Measurements from ENCODE around the gene CLCN6. TPM values are rescaled to one million over a fixed set of nuclear protein-coding genes. Genes with fewer than 3 reads are reported as not detected.

CLCN6 gene
- total RNA-seq, 3 donors from 2014 or later, result 14.6 to 21.1 (median 16.7) TPM

DNA sequence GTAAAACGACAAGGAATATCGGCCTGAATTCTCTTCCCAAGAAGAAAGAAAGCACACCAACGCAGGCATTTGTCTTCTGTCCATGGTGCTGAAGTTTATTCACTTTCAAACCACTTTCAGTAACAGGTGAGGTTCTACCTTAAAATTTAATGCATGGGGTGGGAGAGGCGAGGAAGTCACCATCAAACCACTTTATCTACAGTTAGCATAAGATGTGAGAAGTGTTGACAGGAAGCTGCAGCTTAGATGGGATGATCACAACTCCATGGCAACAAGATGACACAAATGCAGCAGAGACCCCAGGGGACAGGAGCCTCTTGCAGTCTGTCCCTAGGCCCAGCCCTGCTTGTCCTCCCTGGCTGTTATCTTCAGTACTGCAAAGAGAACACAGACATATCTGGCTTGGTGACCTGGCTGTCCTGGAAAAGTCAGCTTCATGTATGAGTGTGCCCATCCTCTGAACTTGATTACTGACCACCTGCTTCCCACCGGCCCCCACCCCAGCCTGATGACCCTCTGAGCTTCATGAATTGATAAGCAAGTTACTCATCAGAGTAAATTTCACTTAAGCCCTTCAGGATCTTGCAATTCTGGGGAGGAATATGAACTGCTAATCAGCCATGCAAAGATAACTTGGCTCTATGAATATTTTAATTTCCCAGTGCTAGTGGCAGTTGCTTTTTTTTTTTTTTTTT lies 39.8 kb downstream of the CLCN6 start:
- Histone ChIP-seq H3K9me3 (no peaks in the 10 kb centered on the region), H3K27ac (no peak overlapping the region), H3K4me1 (no peaks in the 10 kb centered on the region), H3K27me3 (no peaks in the 10 kb centered on the region), H3K4me3 (no peak overlapping the region), H3K36me3 (peaks cover 9% of the 10 kb centered on the region)
- DNase-seq (ENCODE audit: low spot score in 2 of 2), result no peak
- TF ChIP-seq POLR2A (IDR thresholded peaks at IDR 0.05) (no peak), POLR2AphosphoS5 (IDR thresholded peaks at IDR 0.05) (no peak)
- TF ChIP-seq, protein P1, sequence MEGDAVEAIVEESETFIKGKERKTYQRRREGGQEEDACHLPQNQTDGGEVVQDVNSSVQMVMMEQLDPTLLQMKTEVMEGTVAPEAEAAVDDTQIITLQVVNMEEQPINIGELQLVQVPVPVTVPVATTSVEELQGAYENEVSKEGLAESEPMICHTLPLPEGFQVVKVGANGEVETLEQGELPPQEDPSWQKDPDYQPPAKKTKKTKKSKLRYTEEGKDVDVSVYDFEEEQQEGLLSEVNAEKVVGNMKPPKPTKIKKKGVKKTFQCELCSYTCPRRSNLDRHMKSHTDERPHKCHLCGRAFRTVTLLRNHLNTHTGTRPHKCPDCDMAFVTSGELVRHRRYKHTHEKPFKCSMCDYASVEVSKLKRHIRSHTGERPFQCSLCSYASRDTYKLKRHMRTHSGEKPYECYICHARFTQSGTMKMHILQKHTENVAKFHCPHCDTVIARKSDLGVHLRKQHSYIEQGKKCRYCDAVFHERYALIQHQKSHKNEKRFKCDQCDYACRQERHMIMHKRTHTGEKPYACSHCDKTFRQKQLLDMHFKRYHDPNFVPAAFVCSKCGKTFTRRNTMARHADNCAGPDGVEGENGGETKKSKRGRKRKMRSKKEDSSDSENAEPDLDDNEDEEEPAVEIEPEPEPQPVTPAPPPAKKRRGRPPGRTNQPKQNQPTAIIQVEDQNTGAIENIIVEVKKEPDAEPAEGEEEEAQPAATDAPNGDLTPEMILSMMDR (IDR thresholded peaks at IDR 0.05), result no peak
- intact Hi-C loops (cut with DNase I; ENCODE audit: low total_unique reads), result no loop called here

DNA sequence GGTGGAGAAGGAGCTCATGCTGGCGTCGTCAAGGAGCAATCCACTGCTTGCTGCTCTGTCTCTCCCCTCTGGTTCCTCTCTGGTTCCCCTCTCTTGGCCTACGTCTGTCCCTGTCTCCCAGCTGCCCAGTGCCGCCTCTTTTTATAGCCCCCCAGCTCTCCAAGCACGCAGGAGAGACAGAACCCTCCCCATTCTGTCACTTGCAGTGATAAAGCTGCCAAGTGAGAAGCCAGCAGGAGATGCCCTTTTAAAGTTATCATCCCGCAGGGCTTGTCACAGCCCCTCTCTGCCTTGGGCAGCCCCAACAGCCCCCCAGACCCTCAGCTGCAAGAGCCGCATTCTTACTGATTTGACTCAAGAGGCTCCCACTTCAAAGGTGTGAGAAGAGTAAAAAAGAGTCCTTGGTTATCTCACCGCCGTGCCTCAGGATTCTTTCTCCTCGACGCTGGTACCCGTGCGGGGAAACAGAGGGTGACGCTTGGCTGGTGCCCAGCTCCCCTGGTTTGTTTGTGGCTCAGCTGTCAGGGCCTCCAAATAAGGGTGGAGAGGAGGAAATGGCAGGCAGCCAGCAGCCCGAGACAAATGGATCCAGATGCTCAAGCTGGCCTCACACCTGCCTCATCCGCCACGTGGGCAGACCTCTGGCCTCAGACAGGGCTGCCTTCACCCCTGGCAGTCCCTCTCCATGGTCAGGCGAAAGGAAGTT lies 41.8 kb downstream of the CLCN6 start, which contains the start of gene NPPA:
Gene NPPA (minus strand): TSS at position 117 of the 706 bp plus-strand sequence. CDS start 99 bp downstream, at position 18.
- H3K4me1 ChIP-seq, result no peaks in the 10 kb centered on the region
- H3K4me3 ChIP-seq, result no peak within 1 kb of the TSS
- intact Hi-C loops (cut with DNase I; ENCODE audit: low total_unique reads), result no loop called here
- no peaks in the 10 kb centered on the region for H3K9me3 ChIP-seq
- no peaks in the 10 kb centered on the region for H3K36me3 ChIP-seq
- H3K27ac ChIP-seq, result no peak within 1 kb of the TSS
- no peaks in the 10 kb centered on the region for H3K27me3 ChIP-seq
- TF ChIP-seq POLR2A (IDR thresholded peaks at IDR 0.05) (no peak), POLR2AphosphoS5 (IDR thresholded peaks at IDR 0.05) (no peak)
- TF ChIP-seq, protein P1 (IDR thresholded peaks at IDR 0.05), result no peak
- no peak for DNase-seq (ENCODE audit: low spot score in 2 of 2)

DNA sequence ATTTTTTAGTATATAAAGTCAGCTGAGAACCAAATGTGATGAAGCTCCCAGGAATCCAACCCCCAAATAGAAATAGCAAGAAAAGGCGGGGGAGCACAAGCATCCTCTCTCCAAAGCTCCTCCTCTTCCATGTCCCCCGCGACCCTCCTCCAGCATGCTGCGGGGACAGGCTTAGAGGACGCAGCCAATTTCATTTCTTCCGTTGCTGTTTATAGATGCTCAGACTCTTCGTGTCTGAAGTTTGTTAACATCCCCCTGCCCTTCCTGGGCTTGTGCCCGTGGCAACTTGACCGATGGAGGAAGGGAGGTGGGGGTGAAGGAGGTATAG lies 42.3 kb downstream of the CLCN6 start:
- Histone ChIP-seq H3K27me3 (no peaks in the 10 kb centered on the region), H3K36me3 (no peaks in the 10 kb centered on the region), H3K4me3 (no peak overlapping the region), H3K9me3 (no peaks in the 10 kb centered on the region), H3K27ac (no peak overlapping the region), H3K4me1 (no peaks in the 10 kb centered on the region)
- no peak for TF ChIP-seq POLR2A (IDR thresholded peaks at IDR 0.05)
- DNase-seq (ENCODE audit: low spot score in 2 of 2), result no peak
- intact Hi-C loops (cut with DNase I; ENCODE audit: low total_unique reads), result no loop called here

DNA sequence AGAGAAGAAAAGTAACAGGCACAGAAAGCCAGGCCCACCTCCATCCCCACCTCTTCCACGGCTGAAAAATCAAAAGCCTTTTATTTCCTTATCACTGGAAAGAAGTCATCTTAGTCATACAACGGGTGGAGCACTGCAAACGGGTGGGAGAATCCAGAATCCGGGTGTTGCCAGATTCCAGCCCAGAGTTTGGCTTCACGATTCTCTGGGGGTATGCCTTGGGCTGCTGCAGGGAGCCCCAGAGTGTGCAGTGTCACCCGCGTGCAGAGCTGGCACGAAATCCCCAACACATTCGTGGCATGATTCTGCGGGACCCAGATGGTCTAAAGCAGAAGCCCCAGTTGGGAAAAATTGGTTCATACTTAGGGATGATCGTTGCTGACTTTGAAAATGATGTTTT lies 44.2 kb downstream of the CLCN6 start:
- Histone ChIP-seq H3K27ac (no peak overlapping the region), H3K36me3 (no peaks in the 10 kb centered on the region), H3K9me3 (no peaks in the 10 kb centered on the region), H3K4me1 (no peaks in the 10 kb centered on the region), H3K27me3 (no peaks in the 10 kb centered on the region), H3K4me3 (no peak overlapping the region)
- TF ChIP-seq, protein P1 (IDR thresholded peaks at IDR 0.05), result no peak
- intact Hi-C loops (cut with DNase I; ENCODE audit: low total_unique reads), result no loop called here
- DNase-seq (ENCODE audit: low spot score in 2 of 2), result no peak

DNA sequence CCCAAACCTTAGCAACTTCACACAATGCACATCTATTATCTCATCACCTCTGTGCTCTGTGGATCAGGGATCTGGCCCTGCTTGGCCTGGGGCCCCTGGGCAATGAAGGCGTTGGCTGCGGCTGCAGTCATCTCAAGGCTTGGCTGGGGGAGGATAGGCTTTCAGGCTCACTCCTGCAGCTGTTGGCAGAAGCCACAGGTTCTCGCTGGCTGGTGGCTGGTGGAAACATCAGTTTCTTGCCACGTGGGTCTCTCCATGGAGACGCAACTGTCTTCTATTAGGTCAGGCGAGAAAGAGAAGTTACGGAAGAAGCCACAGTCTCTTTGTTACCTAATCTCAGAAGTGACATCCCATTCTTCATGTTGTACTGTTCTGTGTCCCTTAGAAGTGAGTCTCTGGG lies 45.2 kb downstream of the CLCN6 start:
- no peaks in the 10 kb centered on the region for H3K36me3 ChIP-seq
- no peak overlapping the region for H3K27ac ChIP-seq
- no peak for TF ChIP-seq POLR2AphosphoS5 (IDR thresholded peaks at IDR 0.05)
- TF ChIP-seq POLR2A (IDR thresholded peaks at IDR 0.05), result no peak
- TF ChIP-seq, protein P1 (IDR thresholded peaks at IDR 0.05), result no peak
- peaks cover 0 to under 1% of the 10 kb centered on the region in 2 donors for H3K27me3 ChIP-seq
- no peaks in the 10 kb centered on the region for H3K4me1 ChIP-seq
- no peaks in the 10 kb centered on the region for H3K9me3 ChIP-seq
- no peak for DNase-seq (ENCODE audit: low spot score in 2 of 2)
- intact Hi-C loops (cut with DNase I; ENCODE audit: low total_unique reads), result no loop called here
- H3K4me3 ChIP-seq, result no peak overlapping the region
